GM23338 (cell line): ENCODE results near the gene UQCC2. TPM values are rescaled to one million over a fixed set of nuclear protein-coding genes. Genes with fewer than 3 reads are reported as not detected.

Experiments
- ATAC-seq: fragments of 200-7000 bp; cut with Tn5 transposase; 3 replicates; pipeline ENCODE4 v1.9.1; 2020
- DNase-seq: peaks from one replicate; pipeline ENCODE4 v3.0.0-alpha.2; 2015; ENCODE audit warnings: low spot score
- H2AFZ ChIP-seq: fragments of 200-600 bp; sonication (generic); 2 replicates; pipeline ENCODE4 v1.8.0; 2016; ENCODE audit warnings: antibody characterized with exemption, mild to moderate bottlenecking, moderate library complexity
- H3F3A ChIP-seq: fragments of 200-600 bp; sonication (generic); replicated peaks from 2 replicates; pipeline ENCODE4 v1.8.0; 2017; ENCODE audit warnings: antibody characterized with exemption, mixed run types, low read depth
- H3K27ac ChIP-seq: fragments of 200-600 bp; sonication (generic); 2 replicates; pipeline ENCODE4 v1.6.1; 2016; ENCODE audit warnings: low read depth
- H3K27me3 ChIP-seq: fragments of 200-600 bp; sonication (generic); 2 replicates; pipeline ENCODE4 v1.8.0; 2016; ENCODE audit warnings: mild to moderate bottlenecking, mixed run types, moderate library complexity; ENCODE audit not compliant: insufficient read depth
- H3K36me3 ChIP-seq: fragments of 200-600 bp; sonication (generic); 2 replicates; pipeline ENCODE4 v1.8.0; 2016; ENCODE audit warnings: mild to moderate bottlenecking; ENCODE audit not compliant: insufficient read depth
- H3K4me1 ChIP-seq: fragments of 200-600 bp; sonication (generic); 2 replicates; pipeline ENCODE4 v1.8.0; 2016; ENCODE audit warnings: mild to moderate bottlenecking, moderate library complexity; ENCODE audit not compliant: insufficient read depth
- H3K4me2 ChIP-seq: fragments of 200-600 bp; sonication (generic); 2 replicates; pipeline ENCODE4 v1.7.1; 2017; ENCODE audit warnings: mixed run types
- H3K4me3 ChIP-seq: fragments of 200-600 bp; sonication (generic); 2 replicates; pipeline ENCODE4 v1.6.1; 2016; ENCODE audit warnings: mixed run types
- H3K79me2 ChIP-seq: fragments of 200-600 bp; sonication (generic); replicated peaks from 2 replicates; pipeline ENCODE4 v1.8.0; 2017; ENCODE audit warnings: mild to moderate bottlenecking; ENCODE audit not compliant: insufficient read depth
- H3K9me2 ChIP-seq: fragments of 200-600 bp; sonication (generic); 2 replicates; pipeline ENCODE4 v1.8.0; 2017; ENCODE audit not compliant: insufficient read depth
- H4K20me1 ChIP-seq: fragments of 200-600 bp; sonication (generic); replicated peaks from 2 replicates; pipeline ENCODE4 v1.8.0; 2017; ENCODE audit warnings: mild to moderate bottlenecking; ENCODE audit not compliant: insufficient read depth
- H3K27ac Mint-ChIP-seq: 2 replicates; pipeline ENCODE4 v1.8.0; 2020; ENCODE audit warnings: inconsistent platforms, mild to moderate bottlenecking, moderate library complexity, mixed read lengths
- H3K27me3 Mint-ChIP-seq: 3 replicates; pipeline ENCODE4 v1.8.0; 2022; ENCODE audit warnings: low read depth, mild to moderate bottlenecking, moderate library complexity, mixed read lengths, inconsistent platforms; ENCODE audit not compliant: insufficient read depth, poor library complexity
- H3K36me3 Mint-ChIP-seq: 3 replicates; pipeline ENCODE4 v1.8.0; 2021; ENCODE audit warnings: low read depth, mild to moderate bottlenecking, inconsistent platforms, moderate library complexity, mixed read lengths
- H3K4me1 Mint-ChIP-seq: 3 replicates; pipeline ENCODE4 v1.8.0; 2020; ENCODE audit warnings: mild to moderate bottlenecking, inconsistent platforms, mixed read lengths
- H3K4me3 Mint-ChIP-seq: 3 replicates; pipeline ENCODE4 v1.8.0; 2021; ENCODE audit warnings: moderate library complexity, mild to moderate bottlenecking, inconsistent platforms, mixed read lengths
- H3K9me3 Mint-ChIP-seq: 3 replicates; pipeline ENCODE4 v1.8.0; 2020; ENCODE audit warnings: moderate library complexity, mild to moderate bottlenecking, inconsistent platforms, mixed read lengths
- EZH2 ChIP-seq: fragments of 200-600 bp; sonication (generic); IDR thresholded peaks from one replicate; pipeline ENCODE4 v1.8.0; 2017; ENCODE audit warnings: antibody characterized with exemption, mild to moderate bottlenecking, low read depth; ENCODE audit not compliant: unreplicated experiment
- EZH2phosphoT487 ChIP-seq: fragments of 200-600 bp; sonication (generic); IDR thresholded peaks from one replicate; pipeline ENCODE4 v1.8.1; 2018; ENCODE audit warnings: antibody characterized with exemption; ENCODE audit not compliant: unreplicated experiment
- JUNB ChIP-seq: IDR thresholded peaks from one replicate; pipeline ENCODE4 v1.6.1; 2016; ENCODE audit warnings: antibody characterized with exemption; ENCODE audit not compliant: unreplicated experiment
- NANOG ChIP-seq: IDR thresholded peaks from 2 replicates; pipeline ENCODE4 v1.6.1; 2016; ENCODE audit warnings: antibody characterized with exemption, borderline replicate concordance
- POLR2AphosphoS5 ChIP-seq: IDR thresholded peaks from 2 replicates; pipeline ENCODE4 v1.6.1; 2016; ENCODE audit warnings: antibody characterized with exemption, low read depth
- STAT1 ChIP-seq: IDR thresholded peaks from one replicate; pipeline ENCODE4 v1.6.1; 2016; ENCODE audit warnings: antibody characterized with exemption; ENCODE audit not compliant: unreplicated experiment
- ZNF114 ChIP-seq: fragments of 250-450 bp; sonication (Bioruptor Pico); IDR thresholded peaks from 2 replicates; pipeline ENCODE4 v1.5.0; 2020; ENCODE audit warnings: mild to moderate bottlenecking, moderate library complexity
- ZNF331 ChIP-seq: fragments of 250-450 bp; sonication (Bioruptor Pico); IDR thresholded peaks from 2 replicates; pipeline ENCODE4 v1.5.0; 2020; ENCODE audit warnings: low read depth, mild to moderate bottlenecking, moderate library complexity
- polyA plus RNA-seq: library from polyadenylated mRNA; unstranded; fragments of >200 nt; fragmentation: Nextera tagmentation; extraction: Ambion mirVana; gene quantifications from 2 replicates; pipeline ENCODE4 v1.2.1, GENCODE V29; 2016
- total RNA-seq: library from RNA; depleted of rRNA; stranded (reverse); fragments of >200 nt; shearing (Covaris generic); gene quantifications from 2 replicates; pipeline ENCODE4 v1.2.3, GENCODE V29; 2014
- TF ChIP-seq, protein P1 (sequence below): IDR thresholded peaks from one replicate; pipeline ENCODE4 v1.6.1; 2018; ENCODE audit warnings: antibody characterized with exemption; ENCODE audit not compliant: unreplicated experiment
- TF ChIP-seq, protein P2 (sequence below), 2 experiments: fragments of 200-600 bp in 1 of 2; sonication (generic) in 1 of 2; conservative IDR thresholded peaks; 2 replicates each; pipeline versions ENCODE4 v1.5.1 to v1.6.1; 2016 to 2017; ENCODE audit warnings: antibody characterized with exemption in 2 of 2, low read depth in 2 of 2, mild to moderate bottlenecking in 2 of 2, moderate library complexity in 1 of 2
- TF ChIP-seq, protein P3 (sequence below): fragments of 250-450 bp; sonication (Bioruptor Pico); IDR thresholded peaks from 2 replicates; pipeline ENCODE4 v1.5.0; 2020; ENCODE audit warnings: mild to moderate bottlenecking, moderate library complexity
- TF ChIP-seq, protein P4 (sequence below): IDR thresholded peaks from 2 replicates; pipeline ENCODE4 v1.6.1; 2016; ENCODE audit warnings: antibody characterized with exemption

Gene UQCC2
- total and polyA plus RNA-seq, 2 experiments from 2014 or later, result 48.9 to 379 TPM

DNA sequence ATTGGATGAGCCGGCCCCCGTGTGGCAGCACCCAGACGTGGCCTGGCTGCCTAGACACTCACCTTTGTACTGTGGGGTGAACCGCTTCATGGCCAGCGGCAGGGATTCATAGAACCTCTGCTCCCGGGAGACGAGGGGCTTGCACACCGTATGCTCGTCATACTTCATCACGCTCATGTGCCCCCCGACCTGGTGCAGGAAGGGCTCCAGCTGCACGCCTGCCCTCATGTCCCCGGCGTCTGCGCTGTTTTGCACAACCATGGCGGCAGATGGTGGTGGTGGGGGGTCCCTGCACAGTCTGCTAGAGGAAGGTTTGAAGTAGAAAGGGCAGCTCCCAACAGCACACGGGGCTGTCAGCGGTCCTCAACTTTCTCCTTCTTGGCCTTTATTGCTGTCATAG lies 23.7 kb upstream of the UQCC2 start:
- Histone ChIP-seq H3K79me2 (no peaks in the 10 kb centered on the region), H3K27ac (no peak overlapping the region), H3F3A (no peaks in the 10 kb centered on the region), H3K36me3 (no peaks in the 10 kb centered on the region; the same call in 1 of the 2 replicates), H3K9me2 (no peaks in the 10 kb centered on the region), H3K4me1 (no peaks in the 10 kb centered on the region), H4K20me1 (no peaks in the 10 kb centered on the region), H3K4me3 (no peak overlapping the region), H2AFZ (no peak overlapping the region), H3K4me2 (no peak overlapping the region), H3K27me3 (no peaks in the 10 kb centered on the region)
- TF ChIP-seq, protein P1, sequence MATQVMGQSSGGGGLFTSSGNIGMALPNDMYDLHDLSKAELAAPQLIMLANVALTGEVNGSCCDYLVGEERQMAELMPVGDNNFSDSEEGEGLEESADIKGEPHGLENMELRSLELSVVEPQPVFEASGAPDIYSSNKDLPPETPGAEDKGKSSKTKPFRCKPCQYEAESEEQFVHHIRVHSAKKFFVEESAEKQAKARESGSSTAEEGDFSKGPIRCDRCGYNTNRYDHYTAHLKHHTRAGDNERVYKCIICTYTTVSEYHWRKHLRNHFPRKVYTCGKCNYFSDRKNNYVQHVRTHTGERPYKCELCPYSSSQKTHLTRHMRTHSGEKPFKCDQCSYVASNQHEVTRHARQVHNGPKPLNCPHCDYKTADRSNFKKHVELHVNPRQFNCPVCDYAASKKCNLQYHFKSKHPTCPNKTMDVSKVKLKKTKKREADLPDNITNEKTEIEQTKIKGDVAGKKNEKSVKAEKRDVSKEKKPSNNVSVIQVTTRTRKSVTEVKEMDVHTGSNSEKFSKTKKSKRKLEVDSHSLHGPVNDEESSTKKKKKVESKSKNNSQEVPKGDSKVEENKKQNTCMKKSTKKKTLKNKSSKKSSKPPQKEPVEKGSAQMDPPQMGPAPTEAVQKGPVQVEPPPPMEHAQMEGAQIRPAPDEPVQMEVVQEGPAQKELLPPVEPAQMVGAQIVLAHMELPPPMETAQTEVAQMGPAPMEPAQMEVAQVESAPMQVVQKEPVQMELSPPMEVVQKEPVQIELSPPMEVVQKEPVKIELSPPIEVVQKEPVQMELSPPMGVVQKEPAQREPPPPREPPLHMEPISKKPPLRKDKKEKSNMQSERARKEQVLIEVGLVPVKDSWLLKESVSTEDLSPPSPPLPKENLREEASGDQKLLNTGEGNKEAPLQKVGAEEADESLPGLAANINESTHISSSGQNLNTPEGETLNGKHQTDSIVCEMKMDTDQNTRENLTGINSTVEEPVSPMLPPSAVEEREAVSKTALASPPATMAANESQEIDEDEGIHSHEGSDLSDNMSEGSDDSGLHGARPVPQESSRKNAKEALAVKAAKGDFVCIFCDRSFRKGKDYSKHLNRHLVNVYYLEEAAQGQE, result no peak
- no peak for TF ChIP-seq NANOG
- TF ChIP-seq, protein P2, sequence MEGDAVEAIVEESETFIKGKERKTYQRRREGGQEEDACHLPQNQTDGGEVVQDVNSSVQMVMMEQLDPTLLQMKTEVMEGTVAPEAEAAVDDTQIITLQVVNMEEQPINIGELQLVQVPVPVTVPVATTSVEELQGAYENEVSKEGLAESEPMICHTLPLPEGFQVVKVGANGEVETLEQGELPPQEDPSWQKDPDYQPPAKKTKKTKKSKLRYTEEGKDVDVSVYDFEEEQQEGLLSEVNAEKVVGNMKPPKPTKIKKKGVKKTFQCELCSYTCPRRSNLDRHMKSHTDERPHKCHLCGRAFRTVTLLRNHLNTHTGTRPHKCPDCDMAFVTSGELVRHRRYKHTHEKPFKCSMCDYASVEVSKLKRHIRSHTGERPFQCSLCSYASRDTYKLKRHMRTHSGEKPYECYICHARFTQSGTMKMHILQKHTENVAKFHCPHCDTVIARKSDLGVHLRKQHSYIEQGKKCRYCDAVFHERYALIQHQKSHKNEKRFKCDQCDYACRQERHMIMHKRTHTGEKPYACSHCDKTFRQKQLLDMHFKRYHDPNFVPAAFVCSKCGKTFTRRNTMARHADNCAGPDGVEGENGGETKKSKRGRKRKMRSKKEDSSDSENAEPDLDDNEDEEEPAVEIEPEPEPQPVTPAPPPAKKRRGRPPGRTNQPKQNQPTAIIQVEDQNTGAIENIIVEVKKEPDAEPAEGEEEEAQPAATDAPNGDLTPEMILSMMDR (conservative IDR thresholded peaks at IDR 0.05; ENCODE audit: low read depth in 2 of 2), result no peak
- TF ChIP-seq ZNF114 (CRISPR knock-in tag), result no peak
- TF ChIP-seq STAT1, result no peak
- TF ChIP-seq, protein P3, sequence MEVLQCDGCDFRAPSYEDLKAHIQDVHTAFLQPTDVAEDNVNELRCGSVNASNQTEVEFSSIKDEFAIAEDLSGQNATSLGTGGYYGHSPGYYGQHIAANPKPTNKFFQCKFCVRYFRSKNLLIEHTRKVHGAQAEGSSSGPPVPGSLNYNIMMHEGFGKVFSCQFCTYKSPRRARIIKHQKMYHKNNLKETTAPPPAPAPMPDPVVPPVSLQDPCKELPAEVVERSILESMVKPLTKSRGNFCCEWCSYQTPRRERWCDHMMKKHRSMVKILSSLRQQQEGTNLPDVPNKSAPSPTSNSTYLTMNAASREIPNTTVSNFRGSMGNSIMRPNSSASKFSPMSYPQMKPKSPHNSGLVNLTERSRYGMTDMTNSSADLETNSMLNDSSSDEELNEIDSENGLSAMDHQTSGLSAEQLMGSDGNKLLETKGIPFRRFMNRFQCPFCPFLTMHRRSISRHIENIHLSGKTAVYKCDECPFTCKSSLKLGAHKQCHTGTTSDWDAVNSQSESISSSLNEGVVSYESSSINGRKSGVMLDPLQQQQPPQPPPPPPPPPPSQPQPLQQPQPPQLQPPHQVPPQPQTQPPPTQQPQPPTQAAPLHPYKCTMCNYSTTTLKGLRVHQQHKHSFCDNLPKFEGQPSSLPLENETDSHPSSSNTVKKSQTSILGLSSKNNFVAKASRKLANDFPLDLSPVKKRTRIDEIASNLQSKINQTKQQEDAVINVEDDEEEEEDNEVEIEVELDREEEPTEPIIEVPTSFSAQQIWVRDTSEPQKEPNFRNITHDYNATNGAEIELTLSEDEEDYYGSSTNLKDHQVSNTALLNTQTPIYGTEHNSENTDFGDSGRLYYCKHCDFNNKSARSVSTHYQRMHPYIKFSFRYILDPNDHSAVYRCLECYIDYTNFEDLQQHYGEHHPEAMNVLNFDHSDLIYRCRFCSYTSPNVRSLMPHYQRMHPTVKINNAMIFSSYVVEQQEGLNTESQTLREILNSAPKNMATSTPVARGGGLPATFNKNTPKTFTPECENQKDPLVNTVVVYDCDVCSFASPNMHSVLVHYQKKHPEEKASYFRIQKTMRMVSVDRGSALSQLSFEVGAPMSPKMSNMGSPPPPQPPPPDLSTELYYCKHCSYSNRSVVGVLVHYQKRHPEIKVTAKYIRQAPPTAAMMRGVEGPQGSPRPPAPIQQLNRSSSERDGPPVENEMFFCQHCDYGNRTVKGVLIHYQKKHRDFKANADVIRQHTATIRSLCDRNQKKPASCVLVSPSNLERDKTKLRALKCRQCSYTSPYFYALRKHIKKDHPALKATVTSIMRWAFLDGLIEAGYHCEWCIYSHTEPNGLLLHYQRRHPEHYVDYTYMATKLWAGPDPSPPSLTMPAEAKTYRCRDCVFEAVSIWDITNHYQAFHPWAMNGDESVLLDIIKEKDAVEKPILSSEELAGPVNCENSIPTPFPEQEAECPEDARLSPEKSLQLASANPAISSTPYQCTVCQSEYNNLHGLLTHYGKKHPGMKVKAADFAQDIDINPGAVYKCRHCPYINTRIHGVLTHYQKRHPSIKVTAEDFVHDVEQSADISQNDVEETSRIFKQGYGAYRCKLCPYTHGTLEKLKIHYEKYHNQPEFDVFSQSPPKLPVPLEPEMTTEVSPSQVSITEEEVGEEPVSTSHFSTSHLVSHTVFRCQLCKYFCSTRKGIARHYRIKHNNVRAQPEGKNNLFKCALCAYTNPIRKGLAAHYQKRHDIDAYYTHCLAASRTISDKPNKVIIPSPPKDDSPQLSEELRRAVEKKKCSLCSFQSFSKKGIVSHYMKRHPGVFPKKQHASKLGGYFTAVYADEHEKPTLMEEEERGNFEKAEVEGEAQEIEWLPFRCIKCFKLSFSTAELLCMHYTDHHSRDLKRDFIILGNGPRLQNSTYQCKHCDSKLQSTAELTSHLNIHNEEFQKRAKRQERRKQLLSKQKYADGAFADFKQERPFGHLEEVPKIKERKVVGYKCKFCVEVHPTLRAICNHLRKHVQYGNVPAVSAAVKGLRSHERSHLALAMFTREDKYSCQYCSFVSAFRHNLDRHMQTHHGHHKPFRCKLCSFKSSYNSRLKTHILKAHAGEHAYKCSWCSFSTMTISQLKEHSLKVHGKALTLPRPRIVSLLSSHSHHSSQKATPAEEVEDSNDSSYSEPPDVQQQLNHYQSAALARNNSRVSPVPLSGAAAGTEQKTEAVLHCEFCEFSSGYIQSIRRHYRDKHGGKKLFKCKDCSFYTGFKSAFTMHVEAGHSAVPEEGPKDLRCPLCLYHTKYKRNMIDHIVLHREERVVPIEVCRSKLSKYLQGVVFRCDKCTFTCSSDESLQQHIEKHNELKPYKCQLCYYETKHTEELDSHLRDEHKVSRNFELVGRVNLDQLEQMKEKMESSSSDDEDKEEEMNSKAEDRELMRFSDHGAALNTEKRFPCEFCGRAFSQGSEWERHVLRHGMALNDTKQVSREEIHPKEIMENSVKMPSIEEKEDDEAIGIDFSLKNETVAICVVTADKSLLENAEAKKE (CRISPR knock-in tag), result no peak
- TF ChIP-seq ZNF331 (CRISPR knock-in tag), result no peak
- TF ChIP-seq, protein P4, sequence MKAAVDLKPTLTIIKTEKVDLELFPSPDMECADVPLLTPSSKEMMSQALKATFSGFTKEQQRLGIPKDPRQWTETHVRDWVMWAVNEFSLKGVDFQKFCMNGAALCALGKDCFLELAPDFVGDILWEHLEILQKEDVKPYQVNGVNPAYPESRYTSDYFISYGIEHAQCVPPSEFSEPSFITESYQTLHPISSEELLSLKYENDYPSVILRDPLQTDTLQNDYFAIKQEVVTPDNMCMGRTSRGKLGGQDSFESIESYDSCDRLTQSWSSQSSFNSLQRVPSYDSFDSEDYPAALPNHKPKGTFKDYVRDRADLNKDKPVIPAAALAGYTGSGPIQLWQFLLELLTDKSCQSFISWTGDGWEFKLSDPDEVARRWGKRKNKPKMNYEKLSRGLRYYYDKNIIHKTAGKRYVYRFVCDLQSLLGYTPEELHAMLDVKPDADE, result no peak
- TF ChIP-seq POLR2AphosphoS5, result no peak
- TF ChIP-seq EZH2, result no peak
- TF ChIP-seq JUNB, result no peak
- TF ChIP-seq EZH2phosphoT487, result no peak
- DNase-seq (no peak), ATAC-seq (no peak; the same call in 2 of the 3 replicates)
- no peaks in the 10 kb centered on the region for H3K4me1 Mint-ChIP-seq
- H3K27me3 Mint-ChIP-seq, result peaks cover 9% of the 10 kb centered on the region
- H3K4me3 Mint-ChIP-seq, result no peak overlapping the region
- H3K36me3 Mint-ChIP-seq, result no peaks in the 10 kb centered on the region
- no peak overlapping the region for H3K27ac Mint-ChIP-seq
- no peaks in the 10 kb centered on the region for H3K9me3 Mint-ChIP-seq
